Right renal cortex interstitium (tissue), 3 donors: ENCODE data around the gene GTF3C6. TPM values are rescaled to one million over a fixed set of nuclear protein-coding genes. Genes with fewer than 3 reads are reported as not detected.
"Not testable (repeated sequence)": the region's sequence is repeated elsewhere in the genome, so short reads cannot be mapped to it uniquely, and the experiment has no call there.

Experiments
- DNase-seq, 3 donors: peaks; one replicate each; pipeline ENCODE4 v3.0.0-alpha.2; 2013; ENCODE audit warnings: low read depth in 3 of 3, low spot score in 2 of 3
- polyA plus RNA-seq, 3 donors: library from polyadenylated mRNA; unstranded; fragments of 120-200 nt; gene quantifications; one replicate each; pipeline ENCODE4 v1.2.1, GENCODE V29; 2013; ENCODE audit not compliant: insufficient read length in 3 of 3

The GTF3C6 gene
- polyA plus RNA-seq = 100 to 1,000 TPM; 106 to 108 (median 108) TPM

- peak; percentile 82 to 87 (median 83) for DNase-seq
These were observed at the start of gene GTF3C6 for GRCh38 chr6:110958329-110959192. Gene GTF3C6, plus strand, starts transcription at chr6:110958706. Its CDS starts 64 bp downstream, at chr6:110958770.

GRCh38 chr6:110930781-110931180 is 27.7 kb upstream of the GTF3C6 start:
- DNase-seq = no peak

- no peak for DNase-seq
These were observed 24.6 kb upstream of the GTF3C6 start for GRCh38 chr6:110933912-110934311.

- DNase-seq = no peak
These were observed 24.1 kb upstream of the GTF3C6 start for GRCh38 chr6:110934381-110934898.

- no peak for DNase-seq
These were observed 23.3 kb upstream of the GTF3C6 start for GRCh38 chr6:110935171-110935570.

GRCh38 chr6:110938171-110938570 is 20.3 kb upstream of the GTF3C6 start:
- DNase-seq = no peak

GRCh38 chr6:110939429-110940200 is 18.9 kb upstream of the GTF3C6 start:
- no peak for DNase-seq

- no peak for DNase-seq
These were observed 13.8 kb upstream of the GTF3C6 start for GRCh38 chr6:110944681-110945151.

GRCh38 chr6:110946498-110946897 is 12.0 kb upstream of the GTF3C6 start:
- no peak for DNase-seq

- no peak for DNase-seq
These were observed 8.7 kb upstream of the GTF3C6 start for GRCh38 chr6:110949679-110950285.

- no peak for DNase-seq
These were observed 8.1 kb upstream of the GTF3C6 start for GRCh38 chr6:110950440-110950839.

- no peak for DNase-seq
These were observed 7.5 kb upstream of the GTF3C6 start for GRCh38 chr6:110951008-110951407.

GRCh38 chr6:110951986-110952794 is 6.3 kb upstream of the GTF3C6 start:
- DNase-seq = no peak

GRCh38 chr6:110953633-110954303 is 4.7 kb upstream of the GTF3C6 start:
- no peak for DNase-seq

- no peak for DNase-seq
These were observed 1.5 kb downstream of the GTF3C6 start for GRCh38 chr6:110960014-110960390.

- not testable (repeated sequence) for DNase-seq
These were observed 4.1 kb downstream of the GTF3C6 start for GRCh38 chr6:110962636-110963035.

GRCh38 chr6:110965629-110966229 is 7.2 kb downstream of the GTF3C6 start:
- DNase-seq = no peak

GRCh38 chr6:110968661-110969060 is 10.2 kb downstream of the GTF3C6 start:
- DNase-seq = not testable (repeated sequence)

- no peak for DNase-seq
These were observed 13.0 kb downstream of the GTF3C6 start for GRCh38 chr6:110971468-110971867.
